ENCODE results near the gene TBC1D22A. TPM values are rescaled to one million over a fixed set of nuclear protein-coding genes. Genes with fewer than 3 reads are reported as not detected.

The TBC1D22A gene
- polyA plus RNA-seq, 1 of the 3 experiments (the other 2 are of a cell fraction) = 16.5 TPM

DNA sequence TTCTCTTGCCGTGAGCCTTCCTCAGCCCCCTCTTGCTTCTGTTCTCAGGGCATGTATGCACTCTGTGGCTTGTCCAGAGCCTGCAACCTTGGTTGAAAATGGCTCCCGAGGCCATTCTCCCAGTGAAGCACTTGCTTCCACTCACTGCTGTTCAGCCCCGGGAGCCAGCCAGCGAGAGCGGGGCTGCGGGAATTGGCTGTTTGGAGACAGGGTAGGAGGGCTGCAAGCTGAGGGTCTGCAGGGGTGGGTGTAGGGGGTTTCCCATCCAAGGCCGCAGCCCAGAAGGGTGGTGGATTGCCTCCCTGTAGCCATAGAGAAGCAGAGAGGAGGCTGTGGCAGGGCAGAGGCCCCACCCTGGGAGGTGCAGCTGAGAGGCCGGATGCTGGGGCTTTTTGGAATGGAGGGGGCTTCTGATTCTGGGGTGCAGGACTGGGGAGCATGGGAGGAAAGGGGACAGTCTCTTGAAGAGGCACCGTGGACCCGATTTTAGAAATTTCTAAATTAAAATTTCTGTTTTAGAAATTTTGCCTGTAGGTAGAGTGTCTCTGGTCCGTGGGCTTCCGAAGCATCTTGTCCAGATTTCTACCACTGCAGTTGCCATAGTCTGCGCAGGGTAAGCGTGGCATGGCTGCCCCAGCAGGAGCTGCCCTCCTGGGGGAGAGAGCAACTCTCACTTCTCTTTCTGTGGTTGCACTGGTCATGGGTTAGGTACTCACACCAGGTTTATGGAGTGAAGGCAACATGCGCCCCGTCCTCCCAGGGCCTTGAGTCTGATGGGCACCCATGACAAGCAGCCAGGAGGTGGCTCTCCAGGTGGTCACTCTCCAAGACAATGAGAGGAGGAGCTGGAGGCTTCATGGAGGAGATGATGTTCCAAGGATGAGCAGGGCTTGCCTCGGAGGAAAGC lies 100.2 kb downstream of the TBC1D22A start:
- no peak for DNase-seq

DNA sequence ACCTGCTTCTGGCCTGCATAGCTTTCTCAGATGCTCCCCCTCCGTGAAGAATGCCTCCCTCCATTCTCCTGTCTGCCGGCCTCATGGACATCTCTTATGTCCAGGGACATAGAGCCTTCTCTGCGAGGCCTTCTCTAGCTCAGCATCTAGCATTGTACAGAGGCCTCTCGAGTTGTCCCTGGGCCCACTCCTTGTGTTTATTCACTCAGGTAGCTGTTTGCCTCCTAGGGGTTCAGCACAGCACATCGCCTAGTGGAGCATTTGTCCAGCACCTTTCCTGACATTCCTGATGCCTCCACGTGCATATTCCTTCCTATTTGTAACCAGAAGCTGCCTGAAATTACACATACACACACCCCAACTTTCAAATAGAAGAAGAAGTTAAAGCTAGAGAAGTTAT lies 101.3 kb downstream of the TBC1D22A start:
- H3K4me1 ChIP-seq (ENCODE audit: control insufficient read depth in 1 of 2, insufficient read depth in 2 of 2, low read depth in 1 of 2, low read length in 1 of 2) = no peaks in the 10 kb centered on the region
- ChIA-PET POLR2A (no interaction called here), CTCF (interaction anchor here (1.0 kb wide), 1 partner anchor 19 kb away, joined by 3 read pairs; no protein-coding TSS in a partner anchor)
- no peaks in the 10 kb centered on the region for H3K27me3 ChIP-seq (ENCODE audit: insufficient read depth)
- TF ChIP-seq ELF1 (IDR thresholded peaks at IDR 0.05) (no peak), CHD2 (IDR thresholded peaks at IDR 0.05; ENCODE audit: low read length, partially characterized antibody) (no peak), JUND (IDR thresholded peaks at IDR 0.05) (no peak), SIN3A (IDR thresholded peaks at IDR 0.05; ENCODE audit: borderline replicate concordance, low read depth, low read length) (no peak), EZH2phosphoT487 (IDR thresholded peaks at IDR 0.05; ENCODE audit: borderline replicate concordance, low read depth) (no peak), MXI1 (IDR thresholded peaks at IDR 0.05; ENCODE audit: low read depth, low read length) (no peak), TEAD4 (IDR thresholded peaks at IDR 0.05; ENCODE audit: borderline replicate concordance, insufficient read depth) (no peak), GABPA (IDR thresholded peaks at IDR 0.05; ENCODE audit: low read depth) (no peak), FOXM1 (IDR thresholded peaks at IDR 0.05; ENCODE audit: low read depth) (no peak)
- TF ChIP-seq, protein P1, sequence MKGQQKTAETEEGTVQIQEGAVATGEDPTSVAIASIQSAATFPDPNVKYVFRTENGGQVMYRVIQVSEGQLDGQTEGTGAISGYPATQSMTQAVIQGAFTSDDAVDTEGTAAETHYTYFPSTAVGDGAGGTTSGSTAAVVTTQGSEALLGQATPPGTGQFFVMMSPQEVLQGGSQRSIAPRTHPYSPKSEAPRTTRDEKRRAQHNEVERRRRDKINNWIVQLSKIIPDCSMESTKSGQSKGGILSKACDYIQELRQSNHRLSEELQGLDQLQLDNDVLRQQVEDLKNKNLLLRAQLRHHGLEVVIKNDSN (IDR thresholded peaks at IDR 0.05; ENCODE audit: borderline replicate concordance, low read depth) = no peak
- TF ChIP-seq, protein P2, sequence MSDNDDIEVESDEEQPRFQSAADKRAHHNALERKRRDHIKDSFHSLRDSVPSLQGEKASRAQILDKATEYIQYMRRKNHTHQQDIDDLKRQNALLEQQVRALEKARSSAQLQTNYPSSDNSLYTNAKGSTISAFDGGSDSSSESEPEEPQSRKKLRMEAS (IDR thresholded peaks at IDR 0.05; ENCODE audit: low read depth) = no peak
- WGBS (ENCODE audit: low lambda C conversion rate) = 84% methylated on average over 6 of the region's 6 CpGs
- H4K20me1 ChIP-seq (ENCODE audit: insufficient read depth) = no peaks in the 10 kb centered on the region; the same call in 1 of the 2 replicates
- no peak overlapping the region for H2AFZ ChIP-seq (ENCODE audit: low read depth)
- H3K9ac ChIP-seq = no peak overlapping the region
- H3K36me3 ChIP-seq (replicated peaks in 1 of 2; ENCODE audit: control insufficient read depth in 1 of 2, insufficient read depth in 2 of 2, low read length in 1 of 2) = peaks cover 0 to 3% of the 10 kb centered on the region in 2 experiments
- H3K79me2 ChIP-seq (ENCODE audit: insufficient read depth) = peaks cover 2% of the 10 kb centered on the region; the same call in 1 of the 2 replicates
- no peak overlapping the region for H3K27ac ChIP-seq (ENCODE audit: low read depth in 2 of 2, low read length in 1 of 2)
- H3K4me3 ChIP-seq (ENCODE audit: low read depth in 2 of 2, low read length in 1 of 2) = no peak overlapping the region
- no peaks in the 10 kb centered on the region for H3K9me3 ChIP-seq
- no peak overlapping the region for H3K4me2 ChIP-seq
- no peak for DNase-seq
- no peaks in the 10 kb centered on the region for H3K9me2 ChIP-seq
- peaks cover 13% of the 10 kb centered on the region for H3F3A ChIP-seq (replicated peaks; ENCODE audit: insufficient read depth)

More for the DNA sequence above, 100.2 kb downstream of the TBC1D22A start:
- H3K4me1 ChIP-seq (ENCODE audit: control insufficient read depth in 1 of 2, insufficient read depth in 2 of 2, low read depth in 1 of 2, low read length in 1 of 2) = no peaks in the 10 kb centered on the region
- TF ChIP-seq GABPA (IDR thresholded peaks at IDR 0.05; ENCODE audit: low read depth) (no peak), NRF1 (IDR thresholded peaks at IDR 0.05; ENCODE audit: low read depth, low read length) (no peak), YY1 (IDR thresholded peaks at IDR 0.05; ENCODE audit: low read depth) (no peak), NFIC (IDR thresholded peaks at IDR 0.05; ENCODE audit: borderline replicate concordance) (no peak), CHD2 (IDR thresholded peaks at IDR 0.05; ENCODE audit: low read length, partially characterized antibody) (no peak), MEF2A (IDR thresholded peaks at IDR 0.05; ENCODE audit: borderline replicate concordance, low read depth) (no peak), RFX5 (IDR thresholded peaks at IDR 0.05; ENCODE audit: low read length) (no peak), ELF1 (IDR thresholded peaks at IDR 0.05) (no peak)
- TF ChIP-seq, protein P3, sequence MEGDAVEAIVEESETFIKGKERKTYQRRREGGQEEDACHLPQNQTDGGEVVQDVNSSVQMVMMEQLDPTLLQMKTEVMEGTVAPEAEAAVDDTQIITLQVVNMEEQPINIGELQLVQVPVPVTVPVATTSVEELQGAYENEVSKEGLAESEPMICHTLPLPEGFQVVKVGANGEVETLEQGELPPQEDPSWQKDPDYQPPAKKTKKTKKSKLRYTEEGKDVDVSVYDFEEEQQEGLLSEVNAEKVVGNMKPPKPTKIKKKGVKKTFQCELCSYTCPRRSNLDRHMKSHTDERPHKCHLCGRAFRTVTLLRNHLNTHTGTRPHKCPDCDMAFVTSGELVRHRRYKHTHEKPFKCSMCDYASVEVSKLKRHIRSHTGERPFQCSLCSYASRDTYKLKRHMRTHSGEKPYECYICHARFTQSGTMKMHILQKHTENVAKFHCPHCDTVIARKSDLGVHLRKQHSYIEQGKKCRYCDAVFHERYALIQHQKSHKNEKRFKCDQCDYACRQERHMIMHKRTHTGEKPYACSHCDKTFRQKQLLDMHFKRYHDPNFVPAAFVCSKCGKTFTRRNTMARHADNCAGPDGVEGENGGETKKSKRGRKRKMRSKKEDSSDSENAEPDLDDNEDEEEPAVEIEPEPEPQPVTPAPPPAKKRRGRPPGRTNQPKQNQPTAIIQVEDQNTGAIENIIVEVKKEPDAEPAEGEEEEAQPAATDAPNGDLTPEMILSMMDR (IDR thresholded peaks at IDR 0.05) = no peak
- H3K9ac ChIP-seq = no peak overlapping the region
- POLR2A ChIA-PET = no interaction called here
- CTCF ChIA-PET = no interaction called here
- WGBS (ENCODE audit: low lambda C conversion rate) = 97% methylated on average over 16 of the region's 17 CpGs
- no peaks in the 10 kb centered on the region for H3K27me3 ChIP-seq (ENCODE audit: insufficient read depth)
- peaks cover 0 to 3% of the 10 kb centered on the region in 2 experiments for H3K36me3 ChIP-seq (replicated peaks in 1 of 2; ENCODE audit: control insufficient read depth in 1 of 2, insufficient read depth in 2 of 2, low read length in 1 of 2)
- H4K20me1 ChIP-seq (ENCODE audit: insufficient read depth) = no peaks in the 10 kb centered on the region; the same call in 1 of the 2 replicates
- no peak overlapping the region for H3K4me3 ChIP-seq (ENCODE audit: low read depth in 2 of 2, low read length in 1 of 2)
- no peak overlapping the region for H2AFZ ChIP-seq (ENCODE audit: low read depth)
- peaks cover 4% of the 10 kb centered on the region; the same call in 1 of the 2 replicates for H3K79me2 ChIP-seq (ENCODE audit: insufficient read depth)
- H3K4me2 ChIP-seq = no peak overlapping the region
- H3K9me2 ChIP-seq = no peaks in the 10 kb centered on the region
- H3K27ac ChIP-seq (ENCODE audit: low read depth in 2 of 2, low read length in 1 of 2) = no peak overlapping the region
- peaks cover 13% of the 10 kb centered on the region for H3F3A ChIP-seq (replicated peaks; ENCODE audit: insufficient read depth)
- H3K9me3 ChIP-seq = no peaks in the 10 kb centered on the region
